Retinal pigment epithelial cell (primary cell): ENCODE results near the gene RAB25.
A peak's percentile ranks its signal among the peaks of the same experiment; 100 is the strongest.
"Not testable (repeated sequence)": the region's sequence is repeated elsewhere in the genome, so short reads cannot be mapped to it uniquely, and the experiment has no call there.

Experiments
- DNase-seq: peaks from one replicate; pipeline ENCODE4 v3.0.0-alpha.2; 2010; ENCODE audit warnings: low read depth
- H3K4me3 ChIP-seq: 2 replicates; pipeline ENCODE4 v1.5.1; 2011; ENCODE audit warnings: mild to moderate bottlenecking, low read length, control low read depth, moderate library complexity
- CTCF ChIP-seq: conservative IDR thresholded peaks from 2 replicates; pipeline ENCODE4 v1.5.1; 2011; ENCODE audit warnings: low read depth, low read length, control low read depth, inconsistent platforms

Gene RAB25

GRCh38 chr1:156021954-156022353, 39.0 kb upstream of the RAB25 start:
- no peak for TF ChIP-seq CTCF
- DNase-seq = no peak
- no peak overlapping the region for H3K4me3 ChIP-seq

- DNase-seq = no peak
- TF ChIP-seq CTCF = no peak
These were observed 36.2 kb upstream of the RAB25 start for GRCh38 chr1:156024801-156025200.

GRCh38 chr1:156025876-156026275, 35.1 kb upstream of the RAB25 start:
- peak; percentile 93 for TF ChIP-seq CTCF
- DNase-seq = no peak
- H3K4me3 ChIP-seq = no peak overlapping the region

More at GRCh38 chr1:156024801-156025200, 36.2 kb upstream of the RAB25 start:
- H3K4me3 ChIP-seq = no peak overlapping the region

GRCh38 chr1:156026588-156026987, 34.4 kb upstream of the RAB25 start:
- no peak for DNase-seq
- no peak overlapping the region for H3K4me3 ChIP-seq
- no peak for TF ChIP-seq CTCF

GRCh38 chr1:156033011-156033410, 27.9 kb upstream of the RAB25 start:
- no peak for DNase-seq
- no peak for TF ChIP-seq CTCF
- H3K4me3 ChIP-seq = no peak overlapping the region

- DNase-seq = not testable (repeated sequence)
These were observed 26.0 kb upstream of the RAB25 start for GRCh38 chr1:156034991-156035390.

GRCh38 chr1:156042828-156043227, 18.1 kb upstream of the RAB25 start:
- no peak overlapping the region for H3K4me3 ChIP-seq
- no peak for TF ChIP-seq CTCF
- no peak for DNase-seq

More at GRCh38 chr1:156034991-156035390, 26.0 kb upstream of the RAB25 start:
- not testable (repeated sequence) for H3K4me3 ChIP-seq

GRCh38 chr1:156045076-156045475, 15.9 kb upstream of the RAB25 start:
- TF ChIP-seq CTCF = no peak
- no peak overlapping the region for H3K4me3 ChIP-seq
- no peak for DNase-seq
